Neural cell (in vitro differentiated cells): ENCODE measurements around the gene SLC51A.

Experiments
- CTCF ChIP-seq: fragments of 450-650 bp; IDR thresholded peaks from 2 replicates; pipeline ENCODE4 v1.5.1; 2014; ENCODE audit warnings: antibody characterized with exemption, mild to moderate bottlenecking, moderate library complexity; ENCODE audit not compliant: poor library complexity, severe bottlenecking
- EZH2 ChIP-seq: fragments of 200-600, 300-800 bp; shearing (Covaris generic), sonication (generic); IDR thresholded peaks from 2 replicates; pipeline ENCODE4 v1.6.1; 2014; ENCODE audit warnings: antibody characterized with exemption, low read length, borderline replicate concordance, mild to moderate bottlenecking; ENCODE audit not compliant: insufficient read depth, poor library complexity, severe bottlenecking
- POLR2AphosphoS5 ChIP-seq: IDR thresholded peaks from 2 replicates; pipeline ENCODE4 v1.6.1; 2012
- TF ChIP-seq, protein P1 (sequence below): IDR thresholded peaks from 2 replicates; pipeline ENCODE4 v1.6.1; 2012; ENCODE audit warnings: borderline replicate concordance

DNA sequence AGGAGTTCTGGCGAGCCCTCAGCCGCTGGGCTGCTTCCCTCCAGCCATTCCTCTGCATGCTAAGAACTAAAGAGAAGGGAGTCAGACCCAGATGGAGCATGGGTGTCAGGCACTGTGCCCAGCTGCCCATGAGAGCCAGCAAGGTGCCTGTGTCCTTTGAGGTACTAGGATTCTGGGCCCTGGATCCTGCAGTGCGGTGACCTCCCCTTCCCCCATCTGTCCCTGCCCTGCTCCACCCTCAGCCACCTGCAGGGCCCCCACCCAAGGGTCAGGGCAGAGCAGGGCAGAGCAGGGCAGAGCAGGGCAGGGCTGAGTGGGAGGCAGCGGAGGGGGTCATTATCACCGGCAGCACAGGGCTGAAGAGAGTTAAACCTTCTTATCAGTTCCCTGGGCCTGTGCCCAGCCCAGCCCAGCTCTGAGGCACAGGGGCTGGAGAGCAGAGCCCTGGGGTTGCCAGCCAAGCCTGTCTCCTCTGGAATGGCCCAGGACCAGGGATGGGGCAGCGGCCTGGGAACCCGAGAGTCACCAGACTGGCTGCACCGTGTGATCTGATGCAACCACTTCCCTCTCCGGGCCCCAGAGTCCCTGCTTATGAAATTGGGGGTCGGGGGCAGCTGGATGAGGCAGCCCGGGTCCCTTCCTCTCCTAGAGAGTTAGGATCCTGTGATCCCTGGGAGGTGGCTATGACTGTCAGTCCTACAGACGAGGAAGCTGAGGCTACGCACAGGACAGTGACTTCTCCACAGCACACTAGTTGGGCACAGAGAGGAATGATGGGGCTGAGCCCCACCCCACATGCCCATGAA is 22.4 kb upstream of the SLC51A start:
- no peak for TF ChIP-seq CTCF
- TF ChIP-seq, protein P1, sequence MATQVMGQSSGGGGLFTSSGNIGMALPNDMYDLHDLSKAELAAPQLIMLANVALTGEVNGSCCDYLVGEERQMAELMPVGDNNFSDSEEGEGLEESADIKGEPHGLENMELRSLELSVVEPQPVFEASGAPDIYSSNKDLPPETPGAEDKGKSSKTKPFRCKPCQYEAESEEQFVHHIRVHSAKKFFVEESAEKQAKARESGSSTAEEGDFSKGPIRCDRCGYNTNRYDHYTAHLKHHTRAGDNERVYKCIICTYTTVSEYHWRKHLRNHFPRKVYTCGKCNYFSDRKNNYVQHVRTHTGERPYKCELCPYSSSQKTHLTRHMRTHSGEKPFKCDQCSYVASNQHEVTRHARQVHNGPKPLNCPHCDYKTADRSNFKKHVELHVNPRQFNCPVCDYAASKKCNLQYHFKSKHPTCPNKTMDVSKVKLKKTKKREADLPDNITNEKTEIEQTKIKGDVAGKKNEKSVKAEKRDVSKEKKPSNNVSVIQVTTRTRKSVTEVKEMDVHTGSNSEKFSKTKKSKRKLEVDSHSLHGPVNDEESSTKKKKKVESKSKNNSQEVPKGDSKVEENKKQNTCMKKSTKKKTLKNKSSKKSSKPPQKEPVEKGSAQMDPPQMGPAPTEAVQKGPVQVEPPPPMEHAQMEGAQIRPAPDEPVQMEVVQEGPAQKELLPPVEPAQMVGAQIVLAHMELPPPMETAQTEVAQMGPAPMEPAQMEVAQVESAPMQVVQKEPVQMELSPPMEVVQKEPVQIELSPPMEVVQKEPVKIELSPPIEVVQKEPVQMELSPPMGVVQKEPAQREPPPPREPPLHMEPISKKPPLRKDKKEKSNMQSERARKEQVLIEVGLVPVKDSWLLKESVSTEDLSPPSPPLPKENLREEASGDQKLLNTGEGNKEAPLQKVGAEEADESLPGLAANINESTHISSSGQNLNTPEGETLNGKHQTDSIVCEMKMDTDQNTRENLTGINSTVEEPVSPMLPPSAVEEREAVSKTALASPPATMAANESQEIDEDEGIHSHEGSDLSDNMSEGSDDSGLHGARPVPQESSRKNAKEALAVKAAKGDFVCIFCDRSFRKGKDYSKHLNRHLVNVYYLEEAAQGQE = no peak
- TF ChIP-seq EZH2 = no peak
- no peak for TF ChIP-seq POLR2AphosphoS5
